ENCODE data around the gene EEPD1. TPM values are rescaled to one million over a fixed set of nuclear protein-coding genes. Genes with fewer than 3 reads are reported as not detected.

Gene EEPD1
- total RNA-seq, 2 experiments from 2014 or later = 11.9 to 13.8 TPM

GRCh38 chr7:36175886-36176285 lies 22.8 kb downstream of the EEPD1 start:
- H3K27me3 Mint-ChIP-seq = no peaks in the 10 kb centered on the region
- no peak overlapping the region for H3K27ac Mint-ChIP-seq
- no peaks in the 10 kb centered on the region for H3K36me3 Mint-ChIP-seq (ENCODE audit: low read depth)
- ChIA-PET CTCF (interaction anchor here (1.5 kb wide), 1 partner anchor 11 kb away, joined by 4 read pairs; no protein-coding TSS in a partner anchor), POLR2A (no interaction called here)
- no peaks in the 10 kb centered on the region for H3K9me3 Mint-ChIP-seq
- no peak for DNase-seq
- no peak overlapping the region for H3K4me3 Mint-ChIP-seq
- H3K4me1 Mint-ChIP-seq = peaks cover 8% of the 10 kb centered on the region

- ChIA-PET CTCF (interaction anchor here (0.5 kb wide), 1 partner anchor 70 kb away, joined by 5 read pairs; no protein-coding TSS in a partner anchor), POLR2A (no interaction called here)
- Mint-ChIP-seq H3K36me3 (ENCODE audit: low read depth) (no peaks in the 10 kb centered on the region), H3K9me3 (no peaks in the 10 kb centered on the region), H3K4me1 (peaks cover 3% of the 10 kb centered on the region), H3K4me3 (no peak overlapping the region), H3K27me3 (no peaks in the 10 kb centered on the region), H3K27ac (no peak overlapping the region)
- no peak for DNase-seq
Observed at GRCh38 chr7:36176697-36177096, 23.6 kb downstream of the EEPD1 start.

- CTCF ChIA-PET = interaction anchor here (0.8 kb wide), 1 partner anchor 23 kb away, joined by 3 read pairs; no protein-coding TSS in a partner anchor
- Mint-ChIP-seq H3K4me3 (no peak overlapping the region), H3K27ac (no peak overlapping the region), H3K27me3 (no peaks in the 10 kb centered on the region), H3K36me3 (ENCODE audit: low read depth) (no peaks in the 10 kb centered on the region), H3K4me1 (no peaks in the 10 kb centered on the region), H3K9me3 (no peaks in the 10 kb centered on the region)
- no peak for DNase-seq
- POLR2A ChIA-PET = no interaction called here
Observed at GRCh38 chr7:36180121-36180520, 27.1 kb downstream of the EEPD1 start.

GRCh38 chr7:36181668-36182067 lies 28.6 kb downstream of the EEPD1 start:
- CTCF ChIA-PET = no interaction called here
- POLR2A ChIA-PET = no interaction called here

GRCh38 chr7:36182854-36183604 lies 30.0 kb downstream of the EEPD1 start:
- Mint-ChIP-seq H3K27me3 (no peaks in the 10 kb centered on the region), H3K36me3 (ENCODE audit: low read depth) (no peaks in the 10 kb centered on the region), H3K9me3 (no peaks in the 10 kb centered on the region), H3K4me1 (no peaks in the 10 kb centered on the region), H3K4me3 (no peak overlapping the region), H3K27ac (no peak overlapping the region)
- POLR2A ChIA-PET = no interaction called here
- no peak for DNase-seq
- CTCF ChIA-PET = interaction anchor here (0.8 kb wide), 1 partner anchor 16 kb away, joined by 4 read pairs; no protein-coding TSS in a partner anchor

More at GRCh38 chr7:36181668-36182067, 28.6 kb downstream of the EEPD1 start:
- H3K4me3 Mint-ChIP-seq = no peak overlapping the region
- DNase-seq = no peak
- H3K4me1 Mint-ChIP-seq = no peaks in the 10 kb centered on the region
- no peaks in the 10 kb centered on the region for H3K27me3 Mint-ChIP-seq
- no peak overlapping the region for H3K27ac Mint-ChIP-seq
- H3K9me3 Mint-ChIP-seq = no peaks in the 10 kb centered on the region
- H3K36me3 Mint-ChIP-seq (ENCODE audit: low read depth) = no peaks in the 10 kb centered on the region

- Mint-ChIP-seq H3K4me3 (no peak overlapping the region), H3K4me1 (no peaks in the 10 kb centered on the region), H3K27ac (no peak overlapping the region), H3K9me3 (no peaks in the 10 kb centered on the region), H3K36me3 (ENCODE audit: low read depth) (no peaks in the 10 kb centered on the region), H3K27me3 (no peaks in the 10 kb centered on the region)
- ChIA-PET CTCF (interaction anchor here (1.2 kb wide), 1 partner anchor 10 kb away, joined by 3 read pairs; no protein-coding TSS in a partner anchor), POLR2A (no interaction called here)
- no peak for DNase-seq
Observed at GRCh38 chr7:36185092-36185491, 32.0 kb downstream of the EEPD1 start.

- Mint-ChIP-seq H3K4me3 (no peak overlapping the region), H3K27me3 (no peaks in the 10 kb centered on the region), H3K9me3 (no peaks in the 10 kb centered on the region), H3K36me3 (ENCODE audit: low read depth) (no peaks in the 10 kb centered on the region), H3K4me1 (no peaks in the 10 kb centered on the region), H3K27ac (no peak overlapping the region)
- POLR2A ChIA-PET = no interaction called here
- DNase-seq = no peak
- CTCF ChIA-PET = interaction anchor here (1.2 to 1.6 kb wide), 2 partner anchors 9 to 42 kb away, joined by 3 to 4 read pairs; no protein-coding TSS in a partner anchor
Observed at GRCh38 chr7:36185756-36186155, 32.7 kb downstream of the EEPD1 start.

- Mint-ChIP-seq H3K9me3 (no peaks in the 10 kb centered on the region), H3K27me3 (no peaks in the 10 kb centered on the region), H3K4me1 (no peaks in the 10 kb centered on the region), H3K4me3 (no peak overlapping the region), H3K27ac (no peak overlapping the region), H3K36me3 (ENCODE audit: low read depth) (no peaks in the 10 kb centered on the region)
- no peak for DNase-seq
- ChIA-PET CTCF (interaction anchor here (1.6 kb wide), 1 partner anchor 43 kb away, joined by 4 read pairs; no protein-coding TSS in a partner anchor), POLR2A (no interaction called here)
Observed at GRCh38 chr7:36186359-36187121, 33.5 kb downstream of the EEPD1 start.

- Mint-ChIP-seq H3K9me3 (no peaks in the 10 kb centered on the region), H3K4me3 (no peak overlapping the region), H3K36me3 (ENCODE audit: low read depth) (no peaks in the 10 kb centered on the region), H3K27me3 (no peaks in the 10 kb centered on the region), H3K27ac (no peak overlapping the region), H3K4me1 (no peaks in the 10 kb centered on the region)
- ChIA-PET POLR2A (no interaction called here), CTCF (no interaction called here)
- no peak for DNase-seq
Observed at GRCh38 chr7:36188266-36188665, 35.2 kb downstream of the EEPD1 start.

- no peaks in the 10 kb centered on the region for H3K36me3 Mint-ChIP-seq (ENCODE audit: low read depth)
- ChIA-PET CTCF (no interaction called here), POLR2A (no interaction called here)
- H3K27me3 Mint-ChIP-seq = no peaks in the 10 kb centered on the region
- no peak for DNase-seq
- no peaks in the 10 kb centered on the region for H3K4me1 Mint-ChIP-seq
- H3K9me3 Mint-ChIP-seq = no peaks in the 10 kb centered on the region
- H3K27ac Mint-ChIP-seq = no peak overlapping the region
- no peak overlapping the region for H3K4me3 Mint-ChIP-seq
Observed at GRCh38 chr7:36188906-36189305, 35.9 kb downstream of the EEPD1 start.

GRCh38 chr7:36190447-36191291 lies 37.6 kb downstream of the EEPD1 start:
- DNase-seq = no peak
- H3K27ac Mint-ChIP-seq = no peak overlapping the region
- ChIA-PET CTCF (interaction anchor here (0.6 to 1.2 kb wide), 3 partner anchors 17 to 63 kb away, joined by 3 to 4 read pairs (median 3); no protein-coding TSS in a partner anchor), POLR2A (no interaction called here)
- no peaks in the 10 kb centered on the region for H3K4me1 Mint-ChIP-seq
- no peaks in the 10 kb centered on the region for H3K36me3 Mint-ChIP-seq (ENCODE audit: low read depth)
- H3K27me3 Mint-ChIP-seq = no peaks in the 10 kb centered on the region
- no peak overlapping the region for H3K4me3 Mint-ChIP-seq
- H3K9me3 Mint-ChIP-seq = no peaks in the 10 kb centered on the region

- Mint-ChIP-seq H3K9me3 (no peaks in the 10 kb centered on the region), H3K4me3 (no peak overlapping the region), H3K27ac (no peak overlapping the region), H3K27me3 (no peaks in the 10 kb centered on the region), H3K36me3 (ENCODE audit: low read depth) (no peaks in the 10 kb centered on the region), H3K4me1 (no peaks in the 10 kb centered on the region)
- ChIA-PET CTCF (interaction anchor here (0.6 kb wide), 1 partner anchor 62 kb away, joined by 3 read pairs; no protein-coding TSS in a partner anchor), POLR2A (no interaction called here)
- DNase-seq = no peak
Observed at GRCh38 chr7:36191292-36191920, 38.4 kb downstream of the EEPD1 start.
